ENCODE results near the gene HOXD10.

HOXD10 gene

GRCh38 chr2:176123411-176124109, 7.0 kb downstream of the HOXD10 start:
- DNase-seq, result no peak

- no peak for DNase-seq
These were observed 7.8 kb downstream of the HOXD10 start for GRCh38 chr2:176124110-176124946.

GRCh38 chr2:176124947-176125771, 8.6 kb downstream of the HOXD10 start:
- DNase-seq, result no peak

- no peak for DNase-seq
These were observed 9.1 kb downstream of the HOXD10 start for GRCh38 chr2:176125772-176126054.

- peak; percentile 71 for DNase-seq
These were observed 10.6 kb downstream of the HOXD10 start for GRCh38 chr2:176126929-176127773.

- DNase-seq, result no peak
These were observed 11.1 kb downstream of the HOXD10 start for GRCh38 chr2:176127774-176128072.

GRCh38 chr2:176128172-176128981, 11.8 kb downstream of the HOXD10 start:
- no peak for DNase-seq

- no peak for DNase-seq
These were observed 12.6 kb downstream of the HOXD10 start, which contains the start of gene HOXD8 for GRCh38 chr2:176128982-176129796. HOXD8 (plus strand) TSS chr2:176129705; CDS start chr2:176130367, 662 bp downstream.

GRCh38 chr2:176129813-176130146, 13.2 kb downstream of the HOXD10 start:
- DNase-seq, result no peak

GRCh38 chr2:176130147-176130956, 13.8 kb downstream of the HOXD10 start:
- DNase-seq, result no peak

- no peak for DNase-seq
These were observed 14.6 kb downstream of the HOXD10 start for GRCh38 chr2:176130957-176131847.

GRCh38 chr2:176131848-176132158, 15.2 kb downstream of the HOXD10 start:
- DNase-seq, result no peak

GRCh38 chr2:176132205-176133171, 15.9 kb downstream of the HOXD10 start:
- DNase-seq, result no peak

GRCh38 chr2:176133389-176133788, 16.8 kb downstream of the HOXD10 start:
- DNase-seq, result no peak

GRCh38 chr2:176134035-176134434, 17.5 kb downstream of the HOXD10 start:
- DNase-seq, result no peak

- DNase-seq, result no peak
These were observed 18.5 kb downstream of the HOXD10 start for GRCh38 chr2:176135035-176135440.

GRCh38 chr2:176136374-176137251, 20.0 kb downstream of the HOXD10 start:
- DNase-seq, result no peak
